ENCODE results near the gene UVSSA. TPM values are rescaled to one million over a fixed set of nuclear protein-coding genes. Genes with fewer than 3 reads are reported as not detected.

UVSSA gene
- total RNA-seq, 3 donors from 2014 or later: 13.9 to 22.9 (median 14.3) TPM

GRCh38 chr4:1351854-1352566 lies 5.0 kb downstream of the UVSSA start:
- H3K9me3 ChIP-seq: no peaks in the 10 kb centered on the region
- no peaks in the 10 kb centered on the region for H3K27me3 ChIP-seq
- TF ChIP-seq POLR2A (IDR thresholded peaks at IDR 0.05) (no peak), CTCF (IDR thresholded peaks at IDR 0.05) (peak; percentile 82 to 95 (median 89)), POLR2AphosphoS5 (IDR thresholded peaks at IDR 0.05) (peak in 2 of 3 donors; percentile 29 to 34)
- peaks cover 3 to 11% of the 10 kb centered on the region in 2 donors for H3K4me1 ChIP-seq
- no peak overlapping the region for H3K4me3 ChIP-seq
- intact Hi-C loops (cut with DNase I; ENCODE audit: low total_unique reads): no loop called here
- no peak overlapping the region for H3K27ac ChIP-seq
- peak; percentile 71 to 87 for DNase-seq (ENCODE audit: low spot score in 2 of 2)
- no peaks in the 10 kb centered on the region for H3K36me3 ChIP-seq

DNA sequence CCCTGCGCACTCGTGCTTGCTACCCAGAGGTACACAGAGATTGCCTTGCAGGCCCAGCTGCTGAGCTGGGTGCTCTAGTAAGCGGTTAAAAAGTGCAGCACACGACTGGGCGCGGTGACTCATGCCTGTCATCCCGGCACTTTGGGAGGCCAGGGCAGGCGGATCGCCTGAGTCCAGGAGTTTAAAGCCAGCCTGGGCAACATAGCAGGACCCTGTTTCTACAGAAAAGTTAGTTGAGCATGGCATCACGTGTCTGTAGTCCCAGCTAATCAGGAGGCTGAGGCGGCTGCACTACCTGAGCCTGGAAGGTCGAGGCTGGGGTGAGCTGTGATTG lies 5.5 kb downstream of the UVSSA start:
- intact Hi-C loops (cut with DNase I; ENCODE audit: low total_unique reads): no loop called here
- Histone ChIP-seq H3K9me3 (no peaks in the 10 kb centered on the region), H3K27ac (no peak overlapping the region), H3K27me3 (no peaks in the 10 kb centered on the region), H3K4me1 (peaks cover 3 to 11% of the 10 kb centered on the region in 2 donors), H3K4me3 (no peak overlapping the region), H3K36me3 (no peaks in the 10 kb centered on the region)
- DNase-seq (ENCODE audit: low spot score in 2 of 2): no peak
- no peak for TF ChIP-seq CTCF (IDR thresholded peaks at IDR 0.05)
- TF ChIP-seq POLR2A (IDR thresholded peaks at IDR 0.05): no peak
- TF ChIP-seq POLR2AphosphoS5 (IDR thresholded peaks at IDR 0.05): no peak

- Histone ChIP-seq H3K4me3 (no peak overlapping the region), H3K27me3 (no peaks in the 10 kb centered on the region), H3K27ac (no peak overlapping the region), H3K9me3 (no peaks in the 10 kb centered on the region), H3K36me3 (no peaks in the 10 kb centered on the region), H3K4me1 (peaks cover under 1 to 6% of the 10 kb centered on the region in 2 donors)
- TF ChIP-seq POLR2A (IDR thresholded peaks at IDR 0.05) (no peak), POLR2AphosphoS5 (IDR thresholded peaks at IDR 0.05) (no peak), CTCF (IDR thresholded peaks at IDR 0.05) (no peak)
- no peak for DNase-seq (ENCODE audit: low spot score in 2 of 2)
- intact Hi-C loops (cut with DNase I; ENCODE audit: low total_unique reads): no loop called here
Measured at GRCh38 chr4:1353186-1354055, 6.4 kb downstream of the UVSSA start.

DNA sequence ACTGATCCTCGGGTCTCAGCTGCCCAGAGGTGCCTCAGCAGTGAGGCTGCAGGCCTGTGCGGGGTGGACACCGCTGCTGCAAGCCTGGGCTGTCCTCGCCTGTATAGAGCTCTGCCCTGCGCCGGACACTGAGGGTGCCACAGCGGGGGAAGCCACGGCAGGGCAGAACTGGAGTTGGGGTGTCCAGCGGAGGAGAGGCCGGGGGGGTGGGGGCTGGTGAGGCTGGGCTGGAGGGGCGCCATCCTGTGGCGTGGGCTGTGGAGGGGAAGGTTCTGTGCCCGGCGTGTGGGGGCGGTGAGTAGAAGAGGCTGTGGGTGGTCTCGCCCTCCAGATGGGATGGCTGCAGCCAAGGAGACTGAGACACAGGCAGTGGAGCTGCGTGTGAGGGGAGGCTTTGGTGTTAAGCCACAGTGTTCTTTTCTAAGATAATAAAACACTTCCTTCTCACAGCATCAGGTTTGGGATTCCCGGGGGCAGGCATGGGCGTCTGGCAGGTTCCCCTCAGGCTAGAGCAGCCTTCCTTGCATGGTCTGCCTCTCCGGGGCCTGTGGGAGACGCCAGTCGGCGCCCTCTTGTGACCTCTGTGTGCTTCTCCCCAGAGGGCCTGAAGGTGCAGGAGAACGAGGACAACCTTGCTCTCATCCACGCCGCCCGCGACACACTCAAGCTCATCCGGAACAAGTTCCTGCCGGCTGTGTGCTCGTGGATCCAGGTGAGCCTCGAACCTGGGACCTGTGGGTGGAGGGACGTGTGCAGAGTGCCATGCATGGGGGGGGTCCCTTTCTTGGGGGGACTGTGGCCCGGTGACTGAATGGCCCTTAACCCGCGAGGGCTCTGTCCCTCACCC lies 7.4 kb downstream of the UVSSA start:
- TF ChIP-seq CTCF (IDR thresholded peaks at IDR 0.05): no peak
- TF ChIP-seq POLR2A (IDR thresholded peaks at IDR 0.05): no peak
- TF ChIP-seq POLR2AphosphoS5 (IDR thresholded peaks at IDR 0.05): no peak
- H3K27me3 ChIP-seq: no peaks in the 10 kb centered on the region
- H3K36me3 ChIP-seq: no peaks in the 10 kb centered on the region
- no peak overlapping the region for H3K4me3 ChIP-seq
- intact Hi-C loops (cut with DNase I; ENCODE audit: low total_unique reads): no loop called here
- no peaks in the 10 kb centered on the region for H3K4me1 ChIP-seq
- DNase-seq (ENCODE audit: low spot score in 2 of 2): no peak
- H3K27ac ChIP-seq: no peak overlapping the region
- H3K9me3 ChIP-seq: no peaks in the 10 kb centered on the region

Data from breast epithelium (tissue), 4 donors.